Neural cell (in vitro differentiated cells): ENCODE results near the gene AP1M1. TPM values are rescaled to one million over a fixed set of nuclear protein-coding genes. Genes with fewer than 3 reads are reported as not detected.

Experiments used
- H2AFZ ChIP-seq: fragments of 200-600, 300-800 bp; sonication (generic), shearing (Covaris generic); 2 replicates; pipeline ENCODE4 v1.6.0; 2014; ENCODE audit warnings: low read depth, mild to moderate bottlenecking, antibody characterized with exemption, low read length, moderate library complexity
- H3F3A ChIP-seq: fragments of 200-600 bp; shearing (Covaris generic); 2 replicates; pipeline ENCODE4 v1.6.1; 2016; ENCODE audit warnings: mild to moderate bottlenecking, moderate library complexity, mixed read lengths, antibody characterized with exemption, low read length; ENCODE audit not compliant: insufficient read depth, poor library complexity, severe bottlenecking
- H3K27ac ChIP-seq: fragments of 200-600, 300-800 bp; sonication (generic), shearing (Covaris generic); 2 replicates; pipeline ENCODE4 v1.5.1; 2014; ENCODE audit warnings: mild to moderate bottlenecking, low read length, moderate library complexity
- H3K27me3 ChIP-seq: fragments of 300-800, 200-600 bp; sonication (generic), shearing (Covaris generic); 2 replicates; pipeline ENCODE4 v1.6.0; 2014; ENCODE audit warnings: mild to moderate bottlenecking, low read depth, low read length, moderate library complexity; ENCODE audit not compliant: insufficient read depth
- H3K36me3 ChIP-seq: fragments of 300-800, 200-600 bp; sonication (generic), shearing (Covaris generic); 2 replicates; pipeline ENCODE4 v1.5.1; 2014; ENCODE audit warnings: mild to moderate bottlenecking, antibody characterized with exemption, low read length, moderate library complexity; ENCODE audit not compliant: insufficient read depth
- H3K4me2 ChIP-seq: fragments of 300-800, 200-600 bp; sonication (generic), shearing (Covaris generic); 2 replicates; pipeline ENCODE4 v1.6.0; 2014; ENCODE audit warnings: mild to moderate bottlenecking, low read length
- H3K4me3 ChIP-seq: fragments of 300-800, 200-600 bp; sonication (generic), shearing (Covaris generic); 2 replicates; pipeline ENCODE4 v1.5.1; 2014; ENCODE audit warnings: mild to moderate bottlenecking, low read length, moderate library complexity
- H3K79me2 ChIP-seq: fragments of 200-600 bp; shearing (Covaris generic); replicated peaks from 2 replicates; pipeline ENCODE4 v1.6.0; 2014; ENCODE audit warnings: mild to moderate bottlenecking, low read length, moderate library complexity; ENCODE audit not compliant: insufficient read depth
- H3K9ac ChIP-seq: fragments of 300-800, 200-600 bp; sonication (generic), shearing (Covaris generic); 2 replicates; pipeline ENCODE4 v1.6.1; 2016; ENCODE audit warnings: mild to moderate bottlenecking, low read length, mixed read lengths
- H3K9me2 ChIP-seq: fragments of 200-600 bp; shearing (Covaris generic); 2 replicates; pipeline ENCODE4 v1.6.1; 2016; ENCODE audit warnings: mild to moderate bottlenecking, low read length, mixed read lengths; ENCODE audit not compliant: insufficient read depth
- H3K9me3 ChIP-seq: fragments of 200-600, 300-800 bp; sonication (generic), shearing (Covaris generic); 2 replicates; pipeline ENCODE4 v1.6.1; 2016; ENCODE audit warnings: mild to moderate bottlenecking, mixed run types, low read length, moderate library complexity, mixed read lengths
- H4K20me1 ChIP-seq: fragments of 200-600 bp; shearing (Covaris generic); 2 replicates; pipeline ENCODE4 v1.6.1; 2016; ENCODE audit warnings: mild to moderate bottlenecking, mixed run types; ENCODE audit not compliant: insufficient read depth
- CTCF ChIP-seq: fragments of 450-650 bp; IDR thresholded peaks from 2 replicates; pipeline ENCODE4 v1.5.1; 2014; ENCODE audit warnings: antibody characterized with exemption, mild to moderate bottlenecking, moderate library complexity; ENCODE audit not compliant: poor library complexity, severe bottlenecking
- EP300 ChIP-seq: fragments of 450-650 bp; conservative IDR thresholded peaks from 2 replicates; pipeline ENCODE4 v1.6.1; 2014; ENCODE audit warnings: antibody characterized with exemption, mild to moderate bottlenecking, moderate library complexity; ENCODE audit not compliant: poor library complexity, severe bottlenecking
- EZH2 ChIP-seq: fragments of 200-600, 300-800 bp; shearing (Covaris generic), sonication (generic); IDR thresholded peaks from 2 replicates; pipeline ENCODE4 v1.6.1; 2014; ENCODE audit warnings: antibody characterized with exemption, low read length, borderline replicate concordance, mild to moderate bottlenecking; ENCODE audit not compliant: insufficient read depth, poor library complexity, severe bottlenecking
- MXI1 ChIP-seq: fragments of 450-650 bp; conservative IDR thresholded peaks from 2 replicates; pipeline ENCODE4 v1.6.1; 2014; ENCODE audit warnings: antibody characterized with exemption, mild to moderate bottlenecking; ENCODE audit not compliant: poor library complexity, severe bottlenecking
- POLR2AphosphoS5 ChIP-seq: IDR thresholded peaks from 2 replicates; pipeline ENCODE4 v1.6.1; 2012
- RAD21 ChIP-seq: fragments of 450-650 bp; conservative IDR thresholded peaks from 2 replicates; pipeline ENCODE4 v1.6.1; 2014; ENCODE audit warnings: antibody characterized with exemption, mild to moderate bottlenecking, moderate library complexity
- SMC3 ChIP-seq: fragments of 450-650 bp; conservative IDR thresholded peaks from 2 replicates; pipeline ENCODE4 v1.6.1; 2014; ENCODE audit warnings: antibody characterized with exemption, mild to moderate bottlenecking, moderate library complexity; ENCODE audit not compliant: poor library complexity
- TAF1 ChIP-seq: IDR thresholded peaks from 2 replicates; pipeline ENCODE4 v1.6.1; 2012; ENCODE audit warnings: low read depth
- polyA plus RNA-seq: library from polyadenylated mRNA; depleted of rRNA; stranded (reverse); fragments of >200 nt; gene quantifications from 2 replicates; pipeline ENCODE4 v1.2.3, GENCODE V29; 2014
- TF ChIP-seq, protein P1 (sequence below): IDR thresholded peaks from 2 replicates; pipeline ENCODE4 v1.6.1; 2012; ENCODE audit warnings: borderline replicate concordance

The AP1M1 gene
- polyA plus RNA-seq, 1 donor from 2014 or later = 81.4 TPM

DNA sequence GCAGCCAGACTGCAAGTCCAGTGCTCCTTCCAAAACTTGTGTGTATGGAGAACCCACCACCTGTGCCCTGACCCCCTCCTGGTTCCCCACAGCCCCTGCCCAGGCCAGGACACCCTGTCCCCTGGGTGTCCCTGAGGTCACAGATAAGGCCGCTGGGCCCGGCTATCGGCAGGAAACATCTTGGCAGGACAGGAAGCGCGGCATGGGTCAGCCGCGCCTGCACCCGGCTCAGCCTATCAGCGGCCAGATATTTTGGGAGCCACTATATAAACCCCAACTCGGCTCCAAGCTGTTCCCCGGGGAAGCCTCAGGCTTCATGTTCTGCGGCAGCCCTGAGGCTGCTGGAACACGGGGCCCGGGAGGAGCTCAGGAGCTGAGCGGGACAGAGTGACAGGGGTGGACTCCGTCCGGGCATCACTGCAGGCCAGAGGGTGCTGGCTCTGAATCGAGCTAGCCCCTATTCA is 60.8 kb downstream of the AP1M1 start:
- no peak overlapping the region for H3K9ac ChIP-seq
- H4K20me1 ChIP-seq = no peaks in the 10 kb centered on the region
- no peaks in the 10 kb centered on the region for H3K27me3 ChIP-seq
- H3K4me3 ChIP-seq = no peak overlapping the region
- no peaks in the 10 kb centered on the region for H3K79me2 ChIP-seq
- H3K9me3 ChIP-seq = no peaks in the 10 kb centered on the region
- no peak overlapping the region for H2AFZ ChIP-seq
- no peaks in the 10 kb centered on the region for H3K36me3 ChIP-seq
- H3K4me2 ChIP-seq = no peak overlapping the region
- no peaks in the 10 kb centered on the region for H3F3A ChIP-seq
- no peaks in the 10 kb centered on the region for H3K9me2 ChIP-seq
- no peak overlapping the region for H3K27ac ChIP-seq
- TF ChIP-seq POLR2AphosphoS5 (no peak), EP300 (no peak), MXI1 (no peak), TAF1 (no peak), SMC3 (no peak)
- TF ChIP-seq, protein P1, sequence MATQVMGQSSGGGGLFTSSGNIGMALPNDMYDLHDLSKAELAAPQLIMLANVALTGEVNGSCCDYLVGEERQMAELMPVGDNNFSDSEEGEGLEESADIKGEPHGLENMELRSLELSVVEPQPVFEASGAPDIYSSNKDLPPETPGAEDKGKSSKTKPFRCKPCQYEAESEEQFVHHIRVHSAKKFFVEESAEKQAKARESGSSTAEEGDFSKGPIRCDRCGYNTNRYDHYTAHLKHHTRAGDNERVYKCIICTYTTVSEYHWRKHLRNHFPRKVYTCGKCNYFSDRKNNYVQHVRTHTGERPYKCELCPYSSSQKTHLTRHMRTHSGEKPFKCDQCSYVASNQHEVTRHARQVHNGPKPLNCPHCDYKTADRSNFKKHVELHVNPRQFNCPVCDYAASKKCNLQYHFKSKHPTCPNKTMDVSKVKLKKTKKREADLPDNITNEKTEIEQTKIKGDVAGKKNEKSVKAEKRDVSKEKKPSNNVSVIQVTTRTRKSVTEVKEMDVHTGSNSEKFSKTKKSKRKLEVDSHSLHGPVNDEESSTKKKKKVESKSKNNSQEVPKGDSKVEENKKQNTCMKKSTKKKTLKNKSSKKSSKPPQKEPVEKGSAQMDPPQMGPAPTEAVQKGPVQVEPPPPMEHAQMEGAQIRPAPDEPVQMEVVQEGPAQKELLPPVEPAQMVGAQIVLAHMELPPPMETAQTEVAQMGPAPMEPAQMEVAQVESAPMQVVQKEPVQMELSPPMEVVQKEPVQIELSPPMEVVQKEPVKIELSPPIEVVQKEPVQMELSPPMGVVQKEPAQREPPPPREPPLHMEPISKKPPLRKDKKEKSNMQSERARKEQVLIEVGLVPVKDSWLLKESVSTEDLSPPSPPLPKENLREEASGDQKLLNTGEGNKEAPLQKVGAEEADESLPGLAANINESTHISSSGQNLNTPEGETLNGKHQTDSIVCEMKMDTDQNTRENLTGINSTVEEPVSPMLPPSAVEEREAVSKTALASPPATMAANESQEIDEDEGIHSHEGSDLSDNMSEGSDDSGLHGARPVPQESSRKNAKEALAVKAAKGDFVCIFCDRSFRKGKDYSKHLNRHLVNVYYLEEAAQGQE = no peak

GRCh38 chr19:16259385-16260159 is 61.9 kb downstream of the AP1M1 start:
- Histone ChIP-seq H3K27me3 (no peaks in the 10 kb centered on the region), H3K9me3 (no peaks in the 10 kb centered on the region), H3K9me2 (no peaks in the 10 kb centered on the region), H3K27ac (no peak overlapping the region), H3K36me3 (no peaks in the 10 kb centered on the region), H3K4me2 (no peak overlapping the region), H3K79me2 (no peaks in the 10 kb centered on the region), H3F3A (no peaks in the 10 kb centered on the region), H3K9ac (no peak overlapping the region), H2AFZ (no peak overlapping the region), H4K20me1 (no peaks in the 10 kb centered on the region), H3K4me3 (no peak overlapping the region)
- TF ChIP-seq EP300 = no peak
- no peak for TF ChIP-seq CTCF
- TF ChIP-seq POLR2AphosphoS5 = no peak
- TF ChIP-seq RAD21 = no peak
- TF ChIP-seq, protein P1 = no peak
- no peak for TF ChIP-seq EZH2
- no peak for TF ChIP-seq TAF1
- TF ChIP-seq SMC3 = no peak
- TF ChIP-seq MXI1 = no peak
